HG02970 (cell line): ENCODE measurements around the gene MSGN1.

ENCODE experiments used
- ATAC-seq: cut with Tn5 transposase; IDR thresholded peaks from one replicate; pipeline ENCODE4 v1.9.1; 2021; ENCODE audit warnings: mild to moderate bottlenecking, moderate library complexity, moderate number of reproducible peaks; ENCODE audit not compliant: unreplicated experiment, low FRiP score

The MSGN1 gene

GRCh38 chr2:17816396-17817245 lies at the start of gene MSGN1:
Gene MSGN1 (plus strand): TSS chr2:17816460. CDS start chr2:17816519, 59 bp downstream.
- ATAC-seq = no peak

GRCh38 chr2:17768894-17769293 lies 47.4 kb upstream of the MSGN1 start:
- no peak for ATAC-seq

GRCh38 chr2:17771956-17772355 lies 44.3 kb upstream of the MSGN1 start:
- no peak for ATAC-seq

- ATAC-seq = no peak
Observed at GRCh38 chr2:17772532-17772931, 43.7 kb upstream of the MSGN1 start.

- no peak for ATAC-seq
Observed at GRCh38 chr2:17780546-17780945, 35.7 kb upstream of the MSGN1 start.

- no peak for ATAC-seq
Observed at GRCh38 chr2:17781482-17781881, 34.8 kb upstream of the MSGN1 start.

- ATAC-seq = no peak
Observed at GRCh38 chr2:17786727-17787126, 29.5 kb upstream of the MSGN1 start.

GRCh38 chr2:17788773-17789172 lies 27.5 kb upstream of the MSGN1 start:
- no peak for ATAC-seq

GRCh38 chr2:17790536-17790935 lies 25.7 kb upstream of the MSGN1 start:
- no peak for ATAC-seq

- ATAC-seq = no peak
Observed at GRCh38 chr2:17791121-17791816, 25.0 kb upstream of the MSGN1 start.

- no peak for ATAC-seq
Observed at GRCh38 chr2:17791817-17792130, 24.5 kb upstream of the MSGN1 start.

- no peak for ATAC-seq
Observed at GRCh38 chr2:17792515-17792914, 23.7 kb upstream of the MSGN1 start.

GRCh38 chr2:17793296-17793695 lies 23.0 kb upstream of the MSGN1 start:
- ATAC-seq = no peak

GRCh38 chr2:17793803-17794354 lies 22.4 kb upstream of the MSGN1 start:
- no peak for ATAC-seq

- no peak for ATAC-seq
Observed at GRCh38 chr2:17795309-17795708, 21.0 kb upstream of the MSGN1 start.

- ATAC-seq = no peak
Observed at GRCh38 chr2:17798338-17798737, 17.9 kb upstream of the MSGN1 start.

- ATAC-seq = no peak
Observed at GRCh38 chr2:17799301-17800120, 16.7 kb upstream of the MSGN1 start.

GRCh38 chr2:17800219-17800618 lies 16.0 kb upstream of the MSGN1 start:
- no peak for ATAC-seq

GRCh38 chr2:17800693-17801458 lies 15.4 kb upstream of the MSGN1 start:
- ATAC-seq = no peak

- no peak for ATAC-seq
Observed at GRCh38 chr2:17803497-17803896, 12.8 kb upstream of the MSGN1 start.
